Stimulated activated CD4-positive, alpha-beta T cell treated with anti-CD3 and anti-CD28 coated beads, Interleukin-2, amount 100 ng/mL, for 24 hours (primary cell): Measurements from ENCODE around the gene PHYKPL.

ENCODE experiments used
- DNase-seq, 2 donors: peaks; one replicate each; pipeline ENCODE4 v3.0.0-alpha.2; 2020

PHYKPL gene

DNA sequence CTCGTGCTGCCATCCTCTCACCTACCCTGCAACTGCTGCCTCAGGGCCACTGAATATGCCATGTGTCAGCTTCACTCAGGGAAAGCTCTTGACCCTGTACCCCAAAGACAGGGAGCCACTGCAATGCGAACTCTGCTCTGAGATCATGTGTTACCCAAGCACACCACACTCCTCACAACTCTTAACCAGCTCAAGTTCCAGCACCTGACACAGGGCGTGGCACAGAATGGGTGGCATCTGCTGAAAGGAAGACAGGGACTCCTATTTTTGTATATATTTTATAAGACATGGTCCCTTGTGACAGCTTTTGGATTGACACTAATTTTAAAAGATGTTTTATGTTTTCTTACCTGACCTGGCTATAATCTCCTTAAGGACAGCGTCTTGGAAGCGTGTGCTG lies 10.7 kb downstream of the PHYKPL start:
- no peak for DNase-seq

DNA sequence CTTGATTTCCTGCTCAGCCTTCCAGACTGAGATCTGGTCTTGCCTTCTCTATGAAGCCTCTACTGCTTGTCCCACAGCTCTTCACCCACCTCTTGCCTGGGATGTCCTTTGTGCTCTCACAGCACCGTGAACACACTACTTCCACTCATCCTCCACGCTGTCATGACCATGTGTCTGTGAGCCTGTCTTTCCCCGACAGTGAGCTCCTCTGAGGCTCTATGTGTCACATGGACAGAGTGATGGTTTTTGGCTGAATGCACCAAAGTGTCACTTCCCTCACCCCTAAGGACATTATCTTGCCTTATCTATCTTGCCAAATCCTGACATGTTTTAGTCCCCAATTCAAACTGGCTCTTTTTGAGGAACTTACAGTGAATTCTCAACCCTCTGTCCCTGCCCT lies 11.3 kb downstream of the PHYKPL start:
- DNase-seq, result no peak

DNA sequence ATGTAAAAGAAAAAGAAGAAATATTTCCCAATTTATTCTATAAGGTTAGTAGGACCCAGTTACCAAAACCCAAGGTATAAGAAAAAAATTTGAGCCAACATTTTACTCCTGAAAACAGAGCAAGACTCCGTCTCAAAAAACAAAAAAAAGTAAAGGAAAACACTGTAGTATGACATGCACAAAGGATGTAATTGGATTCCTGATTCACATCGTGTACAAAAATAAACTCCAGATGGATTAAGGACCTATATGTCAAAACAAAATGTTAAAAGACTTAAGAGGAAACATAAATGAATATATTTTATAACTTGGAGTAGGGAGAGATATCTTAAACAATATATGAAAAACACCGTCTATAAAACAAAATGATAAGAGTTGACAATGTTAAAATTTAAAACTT lies 13.8 kb downstream of the PHYKPL start:
- DNase-seq, result no peak

DNA sequence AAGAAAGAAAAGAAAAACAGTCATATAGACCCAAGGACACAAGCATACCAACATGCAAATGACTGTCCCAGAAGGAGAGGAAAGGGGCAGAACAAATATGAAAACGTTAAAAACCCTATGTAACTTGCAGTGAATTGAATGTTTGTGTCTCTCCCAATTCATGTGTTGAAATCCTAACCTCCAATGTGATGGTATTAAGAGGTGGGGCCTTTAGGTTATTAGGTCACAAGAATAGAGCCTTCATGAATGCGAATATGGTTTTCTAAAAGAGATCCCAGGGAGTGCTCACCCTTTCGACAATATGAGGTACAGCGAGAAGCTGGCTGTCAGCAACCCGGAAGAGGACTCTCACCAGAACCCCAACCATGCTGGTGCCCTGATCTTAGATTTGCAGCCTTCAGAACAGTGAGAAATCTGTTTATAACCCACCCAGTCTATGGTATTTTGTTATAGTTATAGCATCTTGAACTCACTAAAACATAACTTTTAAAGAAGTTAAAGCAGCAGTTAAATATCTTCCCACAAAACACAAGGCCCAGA lies 14.3 kb downstream of the PHYKPL start:
- no peak for DNase-seq

DNA sequence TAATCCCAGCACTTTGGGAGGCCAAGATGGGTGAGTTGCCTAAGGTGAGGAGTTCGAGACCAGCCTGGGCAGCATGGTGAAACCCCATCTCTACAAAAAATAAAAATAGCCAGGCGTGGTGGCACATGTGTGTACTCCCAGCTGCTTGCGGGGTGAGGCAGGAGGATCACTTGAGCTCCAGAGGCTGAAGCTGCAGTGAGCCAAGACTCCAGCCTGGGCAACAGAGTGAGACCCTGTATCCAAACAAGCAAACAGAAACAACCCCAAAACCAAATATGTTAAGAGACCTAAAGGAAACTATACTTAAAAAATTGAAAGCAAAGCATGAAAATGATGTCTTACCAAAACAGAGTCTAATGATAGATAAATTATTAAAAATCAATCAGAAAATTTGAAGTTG lies 15.8 kb downstream of the PHYKPL start:
- no peak for DNase-seq

DNA sequence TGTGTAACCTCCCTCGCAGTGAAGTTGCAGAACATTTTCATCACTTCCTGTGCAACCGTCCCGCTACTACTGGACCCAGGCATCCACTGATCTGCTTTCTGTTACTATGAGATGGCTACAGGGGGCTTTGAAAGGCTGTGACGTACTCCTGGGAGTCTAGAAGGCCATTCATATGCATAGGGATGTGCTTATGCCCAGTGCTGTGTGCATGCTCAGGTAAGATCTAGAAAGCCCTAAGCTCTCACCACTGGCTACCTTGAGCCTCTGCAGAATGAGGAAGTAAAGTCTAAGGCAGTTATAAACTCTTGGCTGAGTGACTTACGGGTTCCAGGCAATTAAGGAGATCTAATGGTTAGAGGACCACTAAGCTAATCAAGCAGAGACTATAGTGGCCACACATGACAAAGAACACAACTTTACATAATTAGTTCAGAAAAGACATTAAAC lies 16.5 kb downstream of the PHYKPL start:
- no peak for DNase-seq

DNA sequence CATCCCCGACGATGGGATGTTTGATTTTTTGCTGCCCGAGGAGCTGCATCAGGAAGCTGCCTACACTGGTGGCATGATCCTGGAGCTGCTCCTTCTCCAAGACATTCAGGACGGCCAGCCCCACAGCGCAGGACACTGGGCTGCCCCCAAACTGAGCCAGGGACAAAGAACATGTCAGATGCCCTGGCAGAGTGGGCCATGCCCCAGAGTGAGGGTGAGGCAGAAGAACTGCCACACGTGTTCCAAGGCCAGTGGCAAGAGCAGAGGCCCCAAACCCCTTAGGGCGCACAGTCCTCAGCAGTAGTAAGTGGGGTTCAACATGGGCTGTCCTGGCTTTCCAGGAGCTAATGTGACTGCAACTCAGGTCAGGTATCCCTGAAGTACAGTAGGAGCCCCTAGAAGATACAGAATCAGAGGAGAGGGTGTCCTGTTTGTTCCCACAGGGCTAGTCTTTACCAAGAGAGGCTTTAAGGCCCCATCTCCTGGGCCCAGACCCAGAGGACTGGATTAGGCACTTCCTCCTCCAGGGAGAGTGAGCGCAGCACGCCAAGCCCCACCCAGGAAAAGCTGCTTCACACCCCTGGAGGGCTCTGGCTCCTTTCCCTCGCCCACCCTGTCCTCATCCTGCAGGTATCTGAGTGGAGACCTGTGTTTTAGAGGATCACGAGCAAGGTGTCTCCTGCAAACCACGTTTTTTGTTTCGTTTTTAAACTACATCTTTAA lies 17.2 kb downstream of the PHYKPL start:
- DNase-seq, result no peak

DNA sequence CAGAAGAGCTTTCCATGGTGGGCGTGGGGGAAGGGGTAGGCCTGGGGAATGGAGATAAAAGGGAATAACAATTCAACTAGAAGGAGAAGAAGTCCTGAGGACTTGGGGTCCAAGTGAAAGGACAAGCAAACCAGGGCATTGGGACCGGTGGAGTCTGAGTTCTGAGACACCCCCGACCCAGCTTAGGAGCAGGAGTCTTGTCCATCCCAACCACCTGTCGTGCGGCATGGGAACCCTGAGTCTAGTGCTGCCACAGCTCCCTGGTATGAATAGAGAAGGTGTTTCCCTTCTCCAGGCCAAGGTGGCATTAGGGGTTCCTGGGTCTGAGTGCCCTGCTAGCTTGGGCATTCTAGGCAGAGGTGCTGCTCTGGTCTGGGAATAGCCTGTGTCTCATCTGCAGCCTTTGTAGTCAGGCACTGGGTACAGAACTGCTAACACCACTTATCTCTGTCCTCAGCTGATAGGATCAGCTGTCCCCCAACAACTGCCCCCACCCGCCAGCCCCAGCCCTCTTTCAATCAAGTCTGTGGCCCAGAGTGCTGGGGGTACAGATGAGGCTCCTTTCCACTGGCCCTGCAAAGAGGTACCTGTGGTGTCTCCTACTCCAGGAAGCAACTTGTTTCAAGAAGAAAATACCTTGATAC lies 18.3 kb downstream of the PHYKPL start:
- DNase-seq, result no peak

DNA sequence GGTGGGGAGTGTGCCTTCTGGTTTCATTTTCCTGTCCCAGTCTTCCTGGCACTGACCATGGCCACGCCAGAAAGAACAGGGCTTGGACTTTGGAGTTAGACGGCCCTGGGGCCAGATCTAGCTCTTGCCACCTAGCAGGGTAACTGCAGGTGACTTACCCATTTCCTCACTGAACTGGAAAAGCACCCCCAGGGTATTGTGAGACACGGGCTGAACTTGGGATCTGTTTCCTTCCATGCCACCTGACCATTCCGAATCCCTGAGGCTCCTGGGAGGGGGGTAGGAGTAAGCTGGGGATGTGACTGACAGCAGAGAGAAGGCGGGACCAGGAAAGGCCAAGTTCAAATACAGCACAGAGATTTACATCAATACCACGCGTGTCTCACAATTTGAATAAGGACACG lies 18.9 kb downstream of the PHYKPL start:
- DNase-seq, result no peak

DNA sequence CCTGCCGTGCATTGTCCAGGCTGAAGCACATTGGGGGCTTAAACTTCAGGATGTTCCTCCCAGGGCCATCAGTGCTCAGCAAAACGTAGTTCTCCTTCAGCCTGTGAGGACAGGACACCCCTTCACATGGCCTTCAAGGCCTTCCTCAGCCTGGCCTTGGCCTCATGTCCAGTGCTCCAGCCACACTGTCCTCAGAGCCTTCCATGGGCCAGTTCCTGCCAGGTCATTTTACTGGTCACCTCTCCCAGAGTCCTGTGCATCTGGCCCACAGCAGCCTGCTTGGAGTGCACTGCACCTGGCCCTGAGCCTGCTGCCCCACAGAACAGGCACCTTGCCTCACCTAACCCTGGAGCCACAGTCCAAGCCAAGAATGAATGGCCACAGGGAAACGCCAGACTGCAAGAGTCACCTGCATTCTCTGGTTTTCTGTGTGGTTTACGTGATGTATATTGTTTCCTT lies 19.6 kb downstream of the PHYKPL start:
- no peak for DNase-seq

DNA sequence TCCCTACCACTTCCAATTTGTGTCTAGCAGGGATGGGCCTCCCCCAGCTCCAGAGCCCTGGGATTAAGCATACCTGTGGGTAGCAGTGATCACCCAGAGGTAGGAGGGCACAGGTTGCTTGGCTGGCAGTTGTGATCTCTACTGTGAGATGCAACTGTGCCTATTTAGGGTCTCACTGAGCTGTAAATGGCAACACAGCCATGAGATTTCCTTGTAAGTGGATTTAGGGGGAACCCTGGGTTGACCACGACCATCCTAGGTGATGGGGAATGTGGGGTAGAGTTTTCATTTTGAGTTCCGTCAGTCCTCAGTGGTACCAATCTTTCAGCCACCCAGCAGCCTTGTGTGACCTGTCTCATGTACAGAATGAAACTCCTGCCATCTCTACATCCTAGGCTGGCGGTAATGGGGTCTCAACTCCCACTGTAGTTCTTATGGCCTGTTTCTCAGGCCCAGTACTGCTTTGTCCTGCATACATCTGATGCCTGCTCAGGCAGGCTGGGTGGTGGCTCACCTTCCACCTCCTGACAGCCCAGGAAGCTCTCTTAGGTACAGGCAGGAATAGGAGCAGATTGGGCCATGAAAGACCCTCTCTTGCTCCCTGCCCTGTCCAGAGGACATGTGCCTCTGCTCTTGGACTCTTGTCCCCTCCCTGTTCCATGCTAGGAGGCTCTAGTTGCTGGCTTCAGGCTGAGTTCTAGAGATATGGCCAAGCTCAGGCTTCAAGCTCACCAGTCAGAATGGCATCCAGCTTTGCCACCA lies 20.2 kb downstream of the PHYKPL start:
- DNase-seq, result no peak

DNA sequence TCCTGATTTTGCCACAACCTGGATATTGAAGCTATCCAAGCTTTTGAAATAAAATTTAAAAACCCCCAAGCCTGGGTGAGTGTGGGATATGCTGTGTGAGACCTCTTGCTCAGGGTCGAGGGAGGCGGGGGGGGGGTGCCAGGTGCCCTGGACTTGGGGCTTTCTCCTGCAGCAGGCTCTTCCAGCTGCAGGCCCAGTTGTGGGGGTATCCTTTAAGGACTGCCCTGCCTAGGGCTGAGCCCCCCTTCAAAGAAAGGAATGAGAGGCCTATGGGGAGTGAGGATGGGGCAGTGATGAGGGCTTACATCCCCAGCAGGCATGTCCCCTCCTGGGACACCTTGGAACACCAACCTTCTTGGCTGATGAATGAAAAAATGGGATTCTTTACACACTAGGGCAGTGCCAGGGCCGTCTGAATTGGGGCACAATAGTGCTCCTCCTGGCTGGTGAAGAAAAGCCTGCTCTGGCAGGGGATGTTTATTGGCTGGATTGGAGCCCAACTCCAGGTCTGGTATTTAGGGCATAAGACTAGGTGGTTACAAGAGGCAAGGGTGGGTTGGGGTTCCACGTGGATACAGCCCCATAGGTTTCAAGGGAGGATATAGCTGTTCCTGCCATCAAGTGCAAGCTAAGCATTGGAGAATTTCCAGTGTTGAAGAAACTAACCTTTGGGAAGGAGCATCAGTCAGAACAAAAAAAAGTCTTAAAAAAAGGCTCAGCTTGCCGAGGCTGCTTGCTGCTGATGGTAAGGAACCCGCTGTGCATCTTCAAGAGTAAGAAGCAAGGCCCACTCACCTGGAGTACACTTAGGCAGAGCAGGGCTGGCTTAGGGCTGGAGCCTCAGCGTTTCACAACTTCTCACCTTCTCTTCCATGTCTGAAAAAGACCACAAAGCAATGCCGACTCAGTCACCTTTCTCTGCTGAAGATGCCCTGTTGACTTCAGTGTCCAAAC lies 21.2 kb downstream of the PHYKPL start:
- no peak for DNase-seq

DNA sequence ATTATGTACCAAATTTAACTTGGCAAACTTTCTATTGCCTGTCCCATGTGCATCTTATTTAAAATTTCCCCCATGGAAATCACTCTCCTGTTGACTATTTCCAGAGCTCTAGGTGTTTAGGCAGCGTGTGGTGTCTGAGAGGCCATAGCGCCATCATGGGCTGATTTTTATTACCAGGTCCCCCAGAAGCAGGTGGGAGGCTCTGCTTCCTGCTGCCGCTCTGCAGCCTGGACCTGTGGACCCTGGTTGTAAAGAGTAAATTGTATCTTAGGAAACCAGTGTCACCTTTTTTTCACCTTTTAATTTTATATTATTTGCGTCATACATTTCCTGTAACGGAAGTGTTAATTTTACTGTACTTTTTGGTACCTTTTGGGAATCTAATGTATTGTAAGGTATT lies 21.9 kb downstream of the PHYKPL start:
- no peak for DNase-seq

DNA sequence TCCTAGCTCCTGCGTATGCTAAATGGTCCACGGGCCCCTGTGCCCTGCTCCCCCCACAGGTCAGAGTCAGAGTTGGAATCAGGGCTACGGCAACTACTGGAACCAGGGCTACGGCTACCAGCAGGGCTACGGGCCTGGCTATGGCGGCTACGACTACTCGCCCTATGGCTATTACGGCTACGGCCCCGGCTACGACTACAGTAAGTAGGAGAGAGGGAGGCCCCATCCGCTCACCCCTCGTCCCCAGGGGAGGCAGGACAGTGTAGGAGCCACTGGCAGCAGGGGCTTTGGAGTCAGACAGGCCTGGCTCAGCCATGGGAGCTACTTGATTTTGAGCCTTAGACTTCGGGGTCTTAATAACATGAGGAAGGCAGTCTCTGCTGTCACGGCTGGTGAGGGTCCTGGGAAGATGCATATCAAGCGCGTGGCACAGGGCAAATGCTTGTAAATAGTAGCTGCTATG lies 22.5 kb downstream of the PHYKPL start:
- DNase-seq, result no peak

DNA sequence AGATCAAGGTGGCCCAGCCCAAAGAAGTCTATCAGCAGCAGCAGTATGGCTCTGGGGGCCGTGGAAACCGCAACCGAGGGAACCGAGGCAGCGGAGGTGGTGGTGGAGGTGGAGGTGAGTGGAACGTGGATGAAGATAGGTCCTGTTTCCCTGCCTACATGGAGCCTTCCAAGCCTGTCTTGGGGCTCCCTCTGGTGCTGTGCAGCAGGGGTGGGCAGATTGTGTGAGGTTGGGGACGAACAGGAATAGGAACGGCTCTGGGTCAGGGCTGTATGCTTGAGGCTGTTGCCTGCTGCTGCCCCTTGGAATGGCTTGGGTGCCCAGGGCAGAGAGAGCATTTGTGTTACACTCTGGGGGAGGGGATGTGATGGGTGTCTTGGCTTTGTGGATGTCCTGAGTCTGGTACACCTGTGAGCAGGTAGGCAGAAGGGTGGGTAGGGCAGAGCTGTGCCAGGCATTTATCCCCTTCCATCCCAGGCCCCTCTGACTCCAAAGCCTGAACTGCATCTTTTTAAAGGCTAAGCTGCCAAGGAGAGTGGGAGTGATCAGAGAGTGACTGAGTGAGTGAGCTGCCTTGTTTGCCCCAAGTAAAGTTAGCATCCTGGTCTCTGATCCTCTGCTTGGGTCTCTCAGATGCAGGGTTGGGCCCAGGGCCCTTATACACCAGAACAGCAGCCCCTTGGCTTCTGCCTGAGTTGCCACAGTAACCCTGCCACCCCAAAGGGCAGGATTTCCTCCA lies 23.1 kb downstream of the PHYKPL start:
- DNase-seq, result no peak

DNA sequence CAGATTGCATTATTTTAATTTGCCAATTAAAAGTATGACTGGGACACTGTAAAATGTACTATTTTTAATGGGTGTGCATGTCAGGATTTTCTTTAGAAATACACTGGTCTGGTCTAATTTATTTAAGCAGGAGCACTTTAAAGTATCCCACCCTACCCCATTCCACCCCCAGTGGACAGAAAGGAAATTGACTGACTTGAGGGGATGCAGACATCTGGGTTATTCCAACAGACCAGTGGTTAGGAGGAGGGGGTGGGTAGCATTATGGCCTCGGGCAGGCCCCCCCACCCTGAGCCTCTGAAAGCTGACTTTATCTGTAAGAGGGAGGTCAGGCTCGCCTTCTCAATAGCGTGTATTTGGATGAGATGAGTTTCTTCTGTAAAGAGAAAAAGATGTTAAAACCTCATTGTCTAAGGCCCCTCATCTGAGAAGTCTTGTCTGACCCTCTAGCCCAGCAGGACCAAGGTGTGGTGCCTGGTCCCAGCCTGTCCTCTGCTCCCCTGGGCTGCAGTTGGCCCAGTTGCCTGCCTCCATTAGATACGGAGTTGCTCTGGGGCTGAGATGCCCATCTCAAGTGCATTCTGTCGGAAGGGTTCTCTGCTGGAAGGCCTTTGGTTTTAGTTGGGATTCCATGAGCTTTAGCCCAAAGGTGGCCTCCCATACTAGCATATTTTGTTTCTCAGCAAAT lies 23.9 kb downstream of the PHYKPL start:
- no peak for DNase-seq

DNA sequence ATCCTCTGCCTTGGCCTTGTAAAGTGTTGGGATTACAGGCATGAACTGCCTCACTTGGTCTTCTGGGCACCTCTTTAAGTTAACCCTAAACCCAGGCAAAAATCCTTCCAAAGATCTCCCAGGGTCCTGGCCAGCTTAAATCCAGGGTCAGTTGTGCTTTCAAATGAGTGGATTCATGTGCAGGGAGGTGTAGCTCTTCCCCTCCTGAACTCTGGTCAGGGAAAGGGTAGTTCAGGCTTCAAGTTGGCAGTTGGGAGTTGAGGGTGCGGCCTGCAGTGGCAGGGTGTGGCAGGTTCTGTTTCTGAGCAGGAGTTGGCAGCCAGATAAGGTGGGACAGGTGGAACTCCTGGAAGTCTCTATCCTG lies 24.7 kb downstream of the PHYKPL start:
- DNase-seq, result no peak

DNA sequence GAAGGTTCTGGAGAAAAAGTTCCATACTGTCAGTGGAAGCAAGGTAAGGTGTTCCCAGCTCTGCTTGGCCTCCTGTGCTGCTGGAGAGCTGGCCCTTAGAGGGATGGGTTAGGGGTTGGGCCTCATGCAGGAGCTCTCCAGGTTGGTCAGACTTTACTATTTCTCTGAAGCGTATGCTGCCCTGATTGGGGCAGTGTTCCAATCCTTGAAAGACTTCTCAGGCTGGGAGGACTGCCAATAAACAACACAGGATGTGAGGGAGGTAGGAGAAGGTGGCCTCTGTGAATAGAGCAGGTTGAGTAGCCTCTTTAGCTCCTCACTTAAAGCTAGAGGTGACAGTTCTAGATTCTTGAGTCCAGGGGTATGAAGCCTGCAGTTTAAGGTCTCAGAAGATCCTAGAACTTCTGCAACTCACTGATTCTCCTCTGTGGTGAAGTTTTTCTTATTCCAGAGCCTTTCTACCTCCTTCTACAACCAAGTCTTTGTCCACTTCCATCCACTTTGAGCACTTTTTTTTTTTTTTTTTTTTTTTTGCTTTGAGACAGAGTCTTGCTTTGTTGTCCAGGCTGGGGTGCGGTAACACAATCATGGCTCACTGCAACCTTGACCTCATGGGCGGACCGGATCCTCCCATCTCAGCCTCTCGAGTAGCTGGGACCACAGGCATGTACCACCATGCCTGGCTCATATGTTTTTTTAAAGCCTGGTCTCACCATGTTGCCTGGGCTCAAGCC lies 25.3 kb downstream of the PHYKPL start:
- no peak for DNase-seq

DNA sequence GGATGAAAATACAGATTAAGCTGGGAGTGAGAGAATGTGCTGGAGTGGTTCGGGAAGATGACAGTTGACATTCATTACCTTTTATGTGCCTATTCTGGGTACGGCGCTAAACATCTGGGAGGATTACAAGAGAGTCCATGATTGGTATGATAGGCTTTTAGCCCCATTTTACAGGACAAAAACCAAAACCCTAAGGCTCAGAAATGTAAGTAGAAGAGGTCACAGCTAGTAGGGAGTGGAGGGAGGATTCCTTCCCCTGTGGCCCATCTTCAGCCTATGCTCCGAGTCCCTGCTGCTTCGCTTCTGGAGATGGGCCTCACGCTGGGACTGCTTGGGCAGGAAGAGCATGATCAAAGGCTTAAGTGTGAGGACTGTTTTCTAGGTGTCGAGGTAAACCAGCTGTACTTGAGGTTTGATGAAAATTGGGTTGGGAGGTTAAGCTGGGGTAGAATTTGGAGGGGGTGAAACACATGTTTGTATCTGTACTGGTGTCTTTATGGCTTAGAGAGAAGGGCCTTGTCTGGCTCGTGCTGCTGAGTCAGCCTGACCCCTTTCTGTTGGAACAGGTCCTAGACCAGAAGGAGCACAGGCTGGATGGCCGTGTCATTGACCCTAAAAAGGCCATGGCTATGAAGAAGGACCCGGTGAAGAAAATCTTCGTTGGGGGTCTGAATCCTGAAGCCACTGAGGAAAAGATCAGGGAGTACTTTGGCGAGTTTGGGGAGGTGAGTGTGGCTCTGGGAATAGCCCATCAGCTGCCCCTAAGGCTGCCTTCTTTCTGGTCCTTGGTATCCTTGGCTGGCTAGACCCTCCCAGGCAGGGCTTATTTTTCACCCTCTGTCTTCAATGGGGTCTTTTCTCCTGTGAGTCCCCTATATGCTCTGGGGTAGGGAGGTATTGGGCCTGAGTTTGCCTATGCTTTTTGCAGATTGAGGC lies 26.2 kb downstream of the PHYKPL start:
- DNase-seq, result no peak
